Psoas muscle (tissue), 8 donors: Measurements from ENCODE around the gene CAB39L. TPM values are rescaled to one million over a fixed set of nuclear protein-coding genes. Genes with fewer than 3 reads are reported as not detected.

Source experiments
- ATAC-seq, 4 donors: fragments of 200-7000 bp; cut with Tn5 transposase; one replicate each; pipeline ENCODE4 v1.9.1; 2020; ENCODE audit warnings: moderate library complexity in 3 of 4, mild to moderate bottlenecking in 2 of 4
- DNase-seq, 2 donors: peaks; one replicate each; pipeline ENCODE4 v3.0.0-alpha.2; 2020
- H3K27ac ChIP-seq: fragments of 200-600 bp; one replicate; pipeline ENCODE4 v1.8.0; 2022
- H3K27me3 ChIP-seq, 3 donors: fragments of 200-600 bp in 1 of 3; one replicate each; pipeline versions ENCODE4 v1.6.1 to v1.8.0; 2013 to 2022; ENCODE audit warnings: low read length in 2 of 3, mild to moderate bottlenecking in 2 of 3, moderate library complexity in 1 of 3; ENCODE audit not compliant: insufficient read depth in 3 of 3
- H3K36me3 ChIP-seq, 2 donors: fragments of 200-600 bp in 1 of 2; one replicate each; pipeline versions ENCODE4 v1.6.1 to v1.8.0; 2013 to 2022; ENCODE audit warnings: low read depth in 1 of 2, mild to moderate bottlenecking in 1 of 2, moderate library complexity in 1 of 2; ENCODE audit not compliant: insufficient read depth in 1 of 2
- H3K4me1 ChIP-seq: fragments of 200-600 bp; one replicate; pipeline ENCODE4 v1.8.0; 2022
- H3K4me3 ChIP-seq: fragments of 200-600 bp; one replicate; pipeline ENCODE4 v1.8.0; 2022; ENCODE audit warnings: mild to moderate bottlenecking
- H3K9me3 ChIP-seq: fragments of 200-600 bp; one replicate; pipeline ENCODE4 v1.8.0; 2022
- CTCF ChIP-seq: fragments of 200-600 bp; IDR thresholded peaks from one replicate; pipeline ENCODE4 v1.8.0; 2022; ENCODE audit warnings: antibody characterized with exemption
- WGBS, 3 donors: extraction: QIAGEN DNeasy Blood & Tissue Kit; methylation state at CpG; one replicate each; pipeline versions ENCODE4 v1.1.6 to v1.1.7; 2013; 5-methylcytosine and 5-hydroxymethylcytosine counted together
- intact Hi-C, 2 donors: fragments of 100-400 bp; cut with DNase I; formaldehyde crosslinking; loops; one replicate each; pipeline versions ENCODE4 v1.11.0 to v1.14.2; 2022
- polyA plus RNA-seq, 3 donors: library from polyadenylated mRNA; stranded (reverse); fragments of 200-250 nt; gene quantifications; one replicate each; pipeline ENCODE4 v1.2.3, GENCODE V29; 2013
- total RNA-seq, 4 donors: library from RNA; stranded (reverse); fragmentation: NEBNext Ultra II Directional in 2 of 4; extraction: Animal tissue kit (Norgen Biotek cat#: 25700) in 2 of 4; gene quantifications; one replicate each; pipeline versions ENCODE4 v1.2.1 to v1.2.4, GENCODE V29; 2021 to 2023
- donor health status: healthy with polysubstance abuse.
- donor health status: DM: no; HTN: no; CAD: no; lungs with moderate emphysema.
- donor health status: Bipolar disorder and iron deficiency.
- donor health status: healthy.
- donor health status: DM: yes; HTN: yes; CAD: no.
- donor health status: DM: no; HTN: no; CAD: no.
- donor health status: DM: no; HTN: no; CAD: no.
- donor health status: DM: yes; HTN: yes; CAD: no.

CAB39L gene
- total and polyA plus RNA-seq, 7 donors: 1.5 to 13.3 (median 3.0) TPM

DNA sequence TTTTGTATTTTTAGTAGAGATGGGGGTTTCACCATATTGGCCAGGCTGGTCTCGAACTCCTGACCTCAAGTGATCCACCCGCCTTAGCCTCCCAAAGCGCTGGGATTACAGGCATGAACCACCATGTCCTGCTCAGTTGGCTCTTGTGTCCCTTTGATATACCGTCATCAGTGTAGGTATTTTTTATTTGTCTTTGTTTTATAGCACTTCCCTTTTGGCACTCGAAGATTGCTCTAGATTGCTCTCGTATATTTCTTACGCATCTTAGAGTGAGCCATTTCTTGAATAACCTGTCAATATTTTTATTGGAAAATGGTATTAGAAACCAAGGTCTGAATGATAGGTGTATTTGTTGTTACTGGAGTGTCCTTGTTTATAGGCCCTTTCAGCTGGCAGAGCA is 9.6 kb upstream of the CAB39L start:
- no peak overlapping the region for H3K27ac ChIP-seq
- no peak for DNase-seq
- H3K9me3 ChIP-seq: no peaks in the 10 kb centered on the region
- intact Hi-C loops: no loop called here
- TF ChIP-seq CTCF: no peak
- ATAC-seq: no peak
- H3K36me3 ChIP-seq: peaks cover 0 to 6% of the 10 kb centered on the region in 2 donors
- 96 to 97% (median 96%) methylated on average over 7 of the region's 7 CpGs for WGBS, 3 donors
- H3K27me3 ChIP-seq: no peaks in the 10 kb centered on the region
- no peaks in the 10 kb centered on the region for H3K4me1 ChIP-seq
- no peak overlapping the region for H3K4me3 ChIP-seq

- no peak for DNase-seq
- ATAC-seq: no peak
- Histone ChIP-seq H3K27ac (no peak overlapping the region), H3K4me1 (no peaks in the 10 kb centered on the region), H3K9me3 (no peaks in the 10 kb centered on the region), H3K4me3 (no peak overlapping the region), H3K27me3 (no peaks in the 10 kb centered on the region), H3K36me3 (peaks cover 0 to 6% of the 10 kb centered on the region in 2 donors)
- intact Hi-C loops: no loop called here
- 95 to 97% (median 96%) methylated on average over 8 of the region's 8 CpGs for WGBS, 3 donors
- TF ChIP-seq CTCF: no peak
Measured at GRCh38 chr13:49452725-49453457, 9.0 kb upstream of the CAB39L start.

DNA sequence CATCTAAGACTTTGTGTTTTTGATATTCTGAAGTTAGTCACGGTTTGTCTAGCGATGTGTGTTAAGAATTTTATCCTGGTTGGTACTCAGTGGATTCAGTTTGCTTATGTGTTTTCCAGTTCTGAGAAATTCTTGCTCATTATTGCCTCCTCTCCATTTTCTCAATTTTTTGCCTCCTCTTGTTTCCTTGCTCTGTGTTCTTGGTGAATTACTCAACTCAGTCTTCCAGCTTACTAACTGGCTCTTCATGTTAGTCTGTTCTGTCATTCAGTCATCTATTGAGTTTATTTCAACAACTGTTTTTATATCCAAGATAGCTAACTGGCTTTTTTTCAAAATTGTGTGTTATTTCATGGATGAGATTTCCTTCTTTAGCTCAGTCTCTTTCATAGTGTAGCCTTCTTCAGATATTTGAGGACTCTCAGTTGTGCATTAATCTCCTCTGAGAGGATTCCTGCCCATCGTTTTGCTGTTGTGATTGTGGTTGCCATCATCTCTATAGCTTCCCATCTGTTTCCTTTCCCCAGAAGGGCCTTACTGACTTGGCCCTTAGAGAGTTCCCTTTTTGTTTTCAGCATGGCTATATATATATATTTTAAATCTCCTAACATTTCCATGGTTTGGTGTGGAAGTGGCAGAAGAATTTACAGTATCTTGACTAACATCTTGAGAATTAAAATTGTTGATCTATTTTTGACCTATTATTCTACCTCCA is 6.4 kb upstream of the CAB39L start:
- Histone ChIP-seq H3K36me3 (peaks cover 0 to 6% of the 10 kb centered on the region in 2 donors), H3K9me3 (no peaks in the 10 kb centered on the region), H3K4me3 (no peak overlapping the region), H3K27me3 (no peaks in the 10 kb centered on the region), H3K4me1 (peaks cover 5% of the 10 kb centered on the region), H3K27ac (no peak overlapping the region)
- TF ChIP-seq CTCF: no peak
- WGBS, 3 donors: 80 to 82% (median 81%) methylated on average over 3 of the region's 3 CpGs
- no peak for DNase-seq
- ATAC-seq: no peak
- intact Hi-C loops: no loop called here

GRCh38 chr13:49448753-49449152 is 4.9 kb upstream of the CAB39L start:
- ATAC-seq: no peak
- intact Hi-C loops: no loop called here
- Histone ChIP-seq H3K4me3 (no peak overlapping the region), H3K9me3 (no peaks in the 10 kb centered on the region), H3K27ac (no peak overlapping the region), H3K4me1 (peaks cover 5% of the 10 kb centered on the region), H3K36me3 (peaks cover 0 to 6% of the 10 kb centered on the region in 2 donors), H3K27me3 (no peaks in the 10 kb centered on the region)
- TF ChIP-seq CTCF: no peak
- DNase-seq: no peak
- 92 to 99% (median 97%) methylated on average over 2 of the region's 2 CpGs for WGBS, 3 donors
